ENCODE data around the gene ARHGEF19.

The ARHGEF19 gene

DNA sequence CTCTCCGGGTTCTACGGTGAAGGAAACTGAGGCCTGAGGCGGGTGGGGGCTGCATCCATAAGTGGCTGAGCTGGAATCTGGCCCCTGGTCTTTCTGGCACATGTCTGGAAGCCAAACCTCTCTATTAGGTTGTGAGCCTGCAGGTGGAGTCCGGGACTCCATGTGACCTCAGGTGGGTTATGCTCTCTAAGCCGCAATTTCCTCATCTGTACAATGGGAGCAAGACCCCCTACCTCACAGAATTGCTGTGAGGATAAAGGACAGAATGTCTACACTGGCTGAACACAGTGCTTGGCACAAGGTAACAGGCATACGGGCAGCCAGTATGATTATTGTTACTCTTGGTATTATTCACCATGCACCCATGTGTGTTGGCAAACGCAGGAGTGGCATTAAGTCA, 63.3 kb downstream of the ARHGEF19 start:
- DNase-seq (ENCODE audit: low spot score) = no peak

DNA sequence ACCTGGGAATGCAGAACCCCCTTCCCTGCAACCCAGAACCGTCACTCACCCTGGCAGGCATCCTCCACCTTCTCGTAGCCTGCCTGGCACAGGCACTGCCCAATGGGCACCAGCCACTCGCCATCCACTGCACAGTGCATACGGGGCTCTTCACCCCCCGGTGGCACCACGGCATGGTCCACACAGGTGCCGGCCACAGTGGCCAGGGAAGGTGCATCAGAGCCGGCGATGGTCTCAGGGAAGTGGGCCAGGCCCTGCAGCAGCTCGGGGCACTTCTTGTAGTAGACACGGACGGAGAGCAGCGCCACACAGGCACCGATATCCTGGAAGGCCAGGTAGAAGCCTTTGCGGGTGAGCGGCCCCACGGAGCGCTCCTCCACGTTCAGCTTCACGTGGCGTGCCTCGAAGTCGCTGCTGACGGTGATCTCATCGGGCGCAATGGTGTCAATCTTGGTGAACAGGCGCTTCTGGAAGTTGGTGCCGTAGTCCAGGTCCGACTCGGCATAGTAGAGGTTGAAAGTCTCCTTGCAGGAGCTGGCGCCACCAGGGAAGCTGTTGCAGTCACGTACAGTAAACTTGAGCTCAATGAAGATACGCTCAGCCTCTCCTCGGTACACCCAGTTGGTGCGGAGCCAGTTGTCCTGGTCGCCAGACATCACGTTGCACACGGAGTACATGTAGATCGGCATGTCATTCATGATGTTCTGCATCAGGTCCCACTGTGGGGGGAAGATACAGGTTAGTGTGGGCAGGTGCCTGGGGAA, 63.9 kb downstream of the ARHGEF19 start:
- no peak for DNase-seq (ENCODE audit: low spot score)

All from AG20443 (cell line).